Activated CD8-positive, alpha-beta T cell treated with anti-CD3 and anti-CD28 coated beads for 36 hours (primary cell): ENCODE results near the gene POPDC3. TPM values are rescaled to one million over a fixed set of nuclear protein-coding genes. Genes with fewer than 3 reads are reported as not detected.
"Not testable (repeated sequence)": the region's sequence is repeated elsewhere in the genome, so short reads cannot be mapped to it uniquely, and the experiment has no call there.

Source experiments
- ATAC-seq: fragments of 200-7000 bp; cut with Tn5 transposase; one replicate; pipeline ENCODE4 v1.10.0; 2021; ENCODE audit warnings: mild to moderate bottlenecking, moderate library complexity
- CTCF ChIA-PET: fragments of 350-600 bp; sonication (Branson Sonifier 250); formaldehyde crosslinking; loops from one replicate; lab custom pipeline; 2021; ENCODE audit warnings: antibody characterized with exemption; lab: Charles Lee
- POLR2A ChIA-PET: fragments of 350-600 bp; sonication (Branson Sonifier 250); formaldehyde crosslinking; loops from one replicate; lab custom pipeline; 2021; ENCODE audit warnings: antibody characterized with exemption; lab: Charles Lee
- DNase-seq: peaks from one replicate; pipeline ENCODE4 v3.0.0-alpha.2; 2020
- H3K27ac Mint-ChIP-seq: one replicate; pipeline ENCODE4 v1.8.0; 2021; ENCODE audit warnings: mild to moderate bottlenecking, mixed read lengths
- H3K27me3 Mint-ChIP-seq: one replicate; pipeline ENCODE4 v1.8.0; 2021; ENCODE audit warnings: mixed read lengths
- H3K36me3 Mint-ChIP-seq: one replicate; pipeline ENCODE4 v1.8.0; 2021; ENCODE audit warnings: low read depth, mixed read lengths
- H3K4me1 Mint-ChIP-seq: one replicate; pipeline ENCODE4 v1.8.0; 2021; ENCODE audit warnings: low read depth, mixed read lengths
- H3K4me3 Mint-ChIP-seq: one replicate; pipeline ENCODE4 v1.8.0; 2021; ENCODE audit warnings: mild to moderate bottlenecking, moderate library complexity, mixed read lengths
- H3K9me3 Mint-ChIP-seq: one replicate; pipeline ENCODE4 v1.8.0; 2021; ENCODE audit warnings: mixed read lengths
- CTCF ChIP-seq: fragments of 200-600 bp; IDR thresholded peaks from one replicate; pipeline ENCODE4 v1.8.0; 2022; ENCODE audit warnings: antibody characterized with exemption, mild to moderate bottlenecking
- intact Hi-C: fragments of 100-400 bp; cut with micrococcal nuclease; formaldehyde crosslinking; loops from one replicate; pipeline ENCODE4 v1.10.0; 2022
- total RNA-seq, 2 experiments: library from RNA; stranded (reverse); gene quantifications; one replicate each; pipeline ENCODE4 v1.2.3, GENCODE V29; 2021

POPDC3 gene
- not detected for total RNA-seq

- intact Hi-C loops: no loop called here
- H3K27ac Mint-ChIP-seq: no peak within 1 kb of the TSS
- CTCF ChIA-PET: no interaction called here
- peaks cover 55% of the 10 kb centered on the region for H3K27me3 Mint-ChIP-seq
- H3K4me1 Mint-ChIP-seq: peaks cover 4% of the 10 kb centered on the region
- no peaks in the 10 kb centered on the region for H3K9me3 Mint-ChIP-seq
- POLR2A ChIA-PET: no interaction called here
- H3K36me3 Mint-ChIP-seq: no peaks in the 10 kb centered on the region
- peak; percentile 51 for ATAC-seq
- peak within 1 kb of the TSS; percentile 56 for H3K4me3 Mint-ChIP-seq
- no peak for TF ChIP-seq CTCF
- DNase-seq: peak; percentile 7
These were observed at the start of gene POPDC3 for GRCh38 chr6:105179244-105180065. POPDC3 (minus strand) TSS chr6:105180014; CDS start chr6:105161909, 18,105 bp downstream.

GRCh38 chr6:105227295-105227767 is 47.5 kb upstream of the POPDC3 start:
- intact Hi-C loops: no loop called here
- H3K4me3 Mint-ChIP-seq: no peak overlapping the region
- no peak overlapping the region for H3K27ac Mint-ChIP-seq
- DNase-seq (no peak), ATAC-seq (no peak)
- no peaks in the 10 kb centered on the region for H3K4me1 Mint-ChIP-seq
- POLR2A ChIA-PET: no interaction called here
- no peaks in the 10 kb centered on the region for H3K36me3 Mint-ChIP-seq
- H3K27me3 Mint-ChIP-seq: peaks cover 22% of the 10 kb centered on the region
- no peaks in the 10 kb centered on the region for H3K9me3 Mint-ChIP-seq
- CTCF ChIA-PET: no interaction called here
- TF ChIP-seq CTCF: no peak

- peaks cover 21% of the 10 kb centered on the region for H3K27me3 Mint-ChIP-seq
- H3K27ac Mint-ChIP-seq: no peak overlapping the region
- POLR2A ChIA-PET: no interaction called here
- no peak overlapping the region for H3K4me3 Mint-ChIP-seq
- CTCF ChIA-PET: no interaction called here
- H3K36me3 Mint-ChIP-seq: no peaks in the 10 kb centered on the region
- intact Hi-C loops: no loop called here
- DNase-seq (no peak), ATAC-seq (no peak)
- H3K9me3 Mint-ChIP-seq: no peaks in the 10 kb centered on the region
- no peak for TF ChIP-seq CTCF
- no peaks in the 10 kb centered on the region for H3K4me1 Mint-ChIP-seq
These were observed 46.9 kb upstream of the POPDC3 start for GRCh38 chr6:105226598-105227294.

- H3K27me3 Mint-ChIP-seq: peaks cover 9% of the 10 kb centered on the region
- POLR2A ChIA-PET: no interaction called here
- H3K36me3 Mint-ChIP-seq: no peaks in the 10 kb centered on the region
- CTCF ChIA-PET: no interaction called here
- ATAC-seq (no peak), DNase-seq (no peak)
- H3K4me1 Mint-ChIP-seq: no peaks in the 10 kb centered on the region
- intact Hi-C loops: no loop called here
- no peak overlapping the region for H3K4me3 Mint-ChIP-seq
- H3K27ac Mint-ChIP-seq: no peak overlapping the region
- no peak for TF ChIP-seq CTCF
- H3K9me3 Mint-ChIP-seq: no peaks in the 10 kb centered on the region
These were observed 43.4 kb upstream of the POPDC3 start for GRCh38 chr6:105223242-105223641.

GRCh38 chr6:105221219-105221618 is 41.4 kb upstream of the POPDC3 start:
- H3K4me3 Mint-ChIP-seq, H3K9me3 Mint-ChIP-seq, H3K4me1 Mint-ChIP-seq, H3K27ac Mint-ChIP-seq, DNase-seq, POLR2A ChIA-PET, CTCF ChIA-PET, ATAC-seq, H3K27me3 Mint-ChIP-seq, intact Hi-C loops, H3K36me3 Mint-ChIP-seq: not testable (repeated sequence)
